HCT116 (cell line): ENCODE results near the gene FNDC11. TPM values are rescaled to one million over a fixed set of nuclear protein-coding genes. Genes with fewer than 3 reads are reported as not detected.

Source experiments
- ATAC-seq: fragments of 200-7000 bp; cut with Tn5 transposase; 2 replicates; pipeline ENCODE4 v1.9.1; 2020; ENCODE audit warnings: mild to moderate bottlenecking, moderate library complexity
- BruUV-seq: library from RNA; stranded (reverse); fragments of 400-500 nt; replicated peaks from 2 replicates; lab custom pipeline; 2021; lab: Mats Ljungman, UMichigan
- CTCF ChIA-PET: fragments of 300-600 bp; sonication (Branson Sonifier 250); formaldehyde crosslinking; loops from one replicate; lab custom pipeline; 2021; ENCODE audit warnings: antibody characterized with exemption; lab: Charles Lee
- POLR2A ChIA-PET: fragments of 300-600, 350-600 bp; sonication (Branson Sonifier 250); formaldehyde crosslinking; loops from one replicate; lab custom pipeline; 2021; ENCODE audit warnings: antibody characterized with exemption; lab: Charles Lee
- RAD21 ChIA-PET, 2 experiments: fragments of 300-600 bp; sonication (Branson Sonifier 250); formaldehyde crosslinking; loops; one replicate each; lab custom pipeline; 2023; ENCODE audit warnings: low total read pairs in 2 of 2; ENCODE audit not compliant: uncharacterized antibody in 2 of 2, unreplicated experiment in 2 of 2, low non-redundant PET in 1 of 2; lab: Charles Lee
- DNase-seq: peaks from one replicate; pipeline ENCODE4 v3.0.0-alpha.2; 2010; ENCODE audit warnings: low read depth, low spot score
- H2AFZ ChIP-seq: fragments of 200-600 bp; shearing (Covaris generic), sonication (generic); 2 replicates; pipeline ENCODE4 v1.6.1; 2017; ENCODE audit warnings: low read depth, mixed run types, mixed read lengths, antibody characterized with exemption, low read length; ENCODE audit not compliant: poor library complexity, severe bottlenecking
- H3K27ac ChIP-seq: 2 replicates; pipeline ENCODE4 v1.5.1; 2012; ENCODE audit warnings: low read depth, low read length
- H3K27me3 ChIP-seq: fragments of 200-600 bp; sonication (generic); 2 replicates; pipeline ENCODE4 v1.6.1; 2016; ENCODE audit warnings: mixed run types, low read length, mixed read lengths; ENCODE audit not compliant: insufficient read depth
- H3K36me3 ChIP-seq, 2 experiments: fragments of 200-500 bp in 1 of 2; fragments of 200-600 bp in 1 of 2; sonication (Bioruptor generic) in 1 of 2; sonication (generic) in 1 of 2; 2 replicates each; pipeline versions ENCODE4 v1.5.1 to v1.6.1; 2014 to 2016; ENCODE audit warnings: low read length in 2 of 2, inconsistent platforms in 1 of 2, mixed read lengths in 1 of 2, mixed run types in 1 of 2; ENCODE audit not compliant: insufficient read depth in 2 of 2, control insufficient read depth in 1 of 2
- H3K4me1 ChIP-seq, 2 experiments: fragments of 200-600 bp in 1 of 2; sonication (generic) in 1 of 2; 2 replicates each; pipeline versions ENCODE4 v1.5.1 to v1.6.1; 2012 to 2017; ENCODE audit warnings: low read length in 2 of 2, inconsistent platforms in 1 of 2, mild to moderate bottlenecking in 1 of 2, mixed read lengths in 1 of 2, mixed run types in 1 of 2, moderate library complexity in 1 of 2; ENCODE audit not compliant: insufficient read depth in 2 of 2, control insufficient read depth in 1 of 2
- H3K4me2 ChIP-seq: fragments of 200-600 bp; sonication (generic); 2 replicates; pipeline ENCODE4 v1.6.1; 2017; ENCODE audit warnings: mixed run types, low read length, mixed read lengths
- H3K4me3 ChIP-seq, 2 experiments: fragments of 200-600 bp in 1 of 2; sonication (generic) in 1 of 2; replicated peaks in 1 of 2; 2 replicates each; pipeline ENCODE4 v1.5.1; 2011 to 2016; ENCODE audit warnings: low read length in 2 of 2, control low read depth in 1 of 2, low read depth in 1 of 2, mild to moderate bottlenecking in 1 of 2, mixed read lengths in 1 of 2, mixed run types in 1 of 2
- H3K79me2 ChIP-seq: fragments of 200-600 bp; sonication (generic); 2 replicates; pipeline ENCODE4 v1.6.1; 2017; ENCODE audit warnings: mild to moderate bottlenecking, mixed run types, low read length, moderate library complexity, mixed read lengths; ENCODE audit not compliant: insufficient read depth
- H3K9ac ChIP-seq: fragments of 200-600 bp; sonication (generic); 2 replicates; pipeline ENCODE4 v1.6.1; 2016; ENCODE audit warnings: low read length, mixed read lengths
- H3K9me2 ChIP-seq: fragments of 200-600 bp; sonication (generic), shearing (Covaris generic); 2 replicates; pipeline ENCODE4 v1.6.1; 2017; ENCODE audit warnings: mixed run types, mild to moderate bottlenecking, moderate library complexity; ENCODE audit not compliant: insufficient read depth
- H3K9me3 ChIP-seq, 2 experiments: fragments of 200-500 bp in 1 of 2; fragments of 200-600 bp in 1 of 2; sonication (Bioruptor generic) in 1 of 2; sonication (generic) in 1 of 2; 2 replicates each; pipeline ENCODE4 v1.6.1; 2014 to 2017; ENCODE audit warnings: low read length in 2 of 2, mixed read lengths in 2 of 2, inconsistent platforms in 1 of 2, low read depth in 1 of 2, mild to moderate bottlenecking in 1 of 2, mixed run types in 1 of 2, moderate library complexity in 1 of 2; ENCODE audit not compliant: control insufficient read depth in 1 of 2, insufficient read depth in 1 of 2
- H4K20me1 ChIP-seq: fragments of 200-600 bp; sonication (generic), shearing (Covaris generic); 2 replicates; pipeline ENCODE4 v1.6.1; 2017; ENCODE audit warnings: mixed run types, mild to moderate bottlenecking, moderate library complexity; ENCODE audit not compliant: insufficient read depth
- CEBPB ChIP-seq: IDR thresholded peaks from 2 replicates; pipeline ENCODE4 v1.6.1; 2012; ENCODE audit warnings: low read depth
- CTCF ChIP-seq, 3 experiments: fragments of 200-600 bp in 1 of 3; sonication (generic) in 1 of 3; IDR thresholded peaks in 2 of 3; conservative IDR thresholded peaks in 1 of 3; 2 replicates each; pipeline ENCODE4 v1.5.1; 2012 to 2017; ENCODE audit warnings: low read depth in 2 of 3, low read length in 2 of 3, antibody characterized with exemption in 1 of 3, borderline replicate concordance in 1 of 3, control low read depth in 1 of 3, mild to moderate bottlenecking in 1 of 3, mixed read lengths in 1 of 3, mixed run types in 1 of 3, moderate library complexity in 1 of 3; ENCODE audit not compliant: insufficient read depth in 1 of 3
- EZH2 ChIP-seq: fragments of 200-600 bp; sonication (generic); IDR thresholded peaks from 2 replicates; pipeline ENCODE4 v1.6.1; 2017; ENCODE audit warnings: antibody characterized with exemption, mixed run types
- FOSL1 ChIP-seq: IDR thresholded peaks from 2 replicates; pipeline ENCODE4 v1.6.1; 2012; ENCODE audit warnings: low read depth
- MAX ChIP-seq: IDR thresholded peaks from 2 replicates; pipeline ENCODE4 v1.6.1; 2012
- POLR2A ChIP-seq: IDR thresholded peaks from 2 replicates; pipeline ENCODE4 v1.7.0; 2011; ENCODE audit warnings: borderline replicate concordance; ENCODE audit not compliant: insufficient read depth, insufficient read length; ENCODE audit errors: extremely low read depth
- SRF ChIP-seq: IDR thresholded peaks from 2 replicates; pipeline ENCODE4 v1.6.1; 2012; ENCODE audit warnings: low read depth
- YY1 ChIP-seq: IDR thresholded peaks from 2 replicates; pipeline ENCODE4 v1.6.1; 2011; ENCODE audit warnings: low read length, low read depth, moderate library complexity, mild to moderate bottlenecking; ENCODE audit not compliant: insufficient replicate concordance; ENCODE audit errors: extremely low read depth
- ZBTB33 ChIP-seq: IDR thresholded peaks from 2 replicates; pipeline ENCODE4 v1.6.1; 2011; ENCODE audit warnings: mild to moderate bottlenecking, low read length, moderate library complexity; ENCODE audit not compliant: insufficient replicate concordance; ENCODE audit errors: extremely low read depth
- ZNF274 ChIP-seq: fragments of 200-500 bp; sonication (Bioruptor generic); IDR thresholded peaks from 2 replicates; pipeline ENCODE4 v1.6.1; 2014; ENCODE audit warnings: mild to moderate bottlenecking, low read depth, low read length, inconsistent platforms
- intact Hi-C: fragments of 100-400 bp; cut with micrococcal nuclease; formaldehyde crosslinking; loops from 2 replicates; pipeline ENCODE4 v1.10.0; 2022
- total RNA-seq: library from RNA; stranded (reverse); gene quantifications from one replicate; pipeline ENCODE4 v1.2.1, GENCODE V29; 2021; ENCODE audit not compliant: unreplicated experiment
- TF ChIP-seq, protein P1 (sequence below): IDR thresholded peaks from 2 replicates; pipeline ENCODE4 v1.6.1; 2012; ENCODE audit warnings: low read depth

The FNDC11 gene
- total RNA-seq, 1 experiment from 2014 or later = 5.5 TPM

GRCh38 chr20:63590218-63591146 is 36.5 kb downstream of the FNDC11 start:
- RAD21 ChIA-PET = no interaction called here
- POLR2A ChIA-PET = no interaction called here

DNA sequence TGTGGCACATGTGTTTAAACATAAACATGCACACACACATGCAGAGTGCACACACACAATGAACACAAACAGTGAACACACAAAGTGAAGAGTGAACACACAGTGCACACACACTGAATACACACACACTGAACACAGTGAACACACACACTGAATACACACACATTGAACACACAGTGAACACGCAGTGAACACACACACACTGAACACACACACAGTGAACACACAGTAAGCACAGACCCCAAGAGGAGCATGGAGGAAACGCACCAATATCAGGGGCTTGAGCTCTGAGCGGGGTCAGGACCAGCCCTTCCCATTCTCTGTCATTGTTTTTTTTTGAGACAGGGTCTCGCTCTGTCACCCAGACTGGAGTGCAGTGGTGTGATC is 37.2 kb downstream of the FNDC11 start:
- ChIA-PET POLR2A (interaction anchor here (0.5 kb wide), 1 partner anchor 51 kb away, joined by 5 read pairs; no protein-coding TSS in a partner anchor), RAD21 (no interaction called here), CTCF (no interaction called here)
- Histone ChIP-seq H3K9me2 (no peaks in the 10 kb centered on the region), H3K9ac (no peak overlapping the region), H3K79me2 (no peaks in the 10 kb centered on the region), H3K27me3 (no peaks in the 10 kb centered on the region), H3K4me1 (peaks cover 0 to 7% of the 10 kb centered on the region in 2 experiments; a peak in 2 of 4 replicates), H3K27ac (no peak overlapping the region), H3K36me3 (no peaks in the 10 kb centered on the region), H2AFZ (no peak overlapping the region), H3K9me3 (no peaks in the 10 kb centered on the region), H3K4me3 (no peak overlapping the region), H4K20me1 (no peaks in the 10 kb centered on the region), H3K4me2 (no peak overlapping the region)
- intact Hi-C loops = no loop called here
- ATAC-seq (no peak), DNase-seq (no peak)
- no TSS peak for BruUV-seq
- TF ChIP-seq POLR2A (no peak), SRF (no peak), ZBTB33 (no peak), FOSL1 (no peak), ZNF274 (no peak), CTCF (IDR thresholded peaks at IDR 0.05 in 2 of 3, conservative IDR thresholded peaks at IDR 0.05 in 1 of 3; ENCODE audit: borderline replicate concordance in 1 of 3, insufficient read depth in 1 of 3, low read depth in 2 of 3, low read length in 2 of 3) (no peak)
- TF ChIP-seq, protein P1, sequence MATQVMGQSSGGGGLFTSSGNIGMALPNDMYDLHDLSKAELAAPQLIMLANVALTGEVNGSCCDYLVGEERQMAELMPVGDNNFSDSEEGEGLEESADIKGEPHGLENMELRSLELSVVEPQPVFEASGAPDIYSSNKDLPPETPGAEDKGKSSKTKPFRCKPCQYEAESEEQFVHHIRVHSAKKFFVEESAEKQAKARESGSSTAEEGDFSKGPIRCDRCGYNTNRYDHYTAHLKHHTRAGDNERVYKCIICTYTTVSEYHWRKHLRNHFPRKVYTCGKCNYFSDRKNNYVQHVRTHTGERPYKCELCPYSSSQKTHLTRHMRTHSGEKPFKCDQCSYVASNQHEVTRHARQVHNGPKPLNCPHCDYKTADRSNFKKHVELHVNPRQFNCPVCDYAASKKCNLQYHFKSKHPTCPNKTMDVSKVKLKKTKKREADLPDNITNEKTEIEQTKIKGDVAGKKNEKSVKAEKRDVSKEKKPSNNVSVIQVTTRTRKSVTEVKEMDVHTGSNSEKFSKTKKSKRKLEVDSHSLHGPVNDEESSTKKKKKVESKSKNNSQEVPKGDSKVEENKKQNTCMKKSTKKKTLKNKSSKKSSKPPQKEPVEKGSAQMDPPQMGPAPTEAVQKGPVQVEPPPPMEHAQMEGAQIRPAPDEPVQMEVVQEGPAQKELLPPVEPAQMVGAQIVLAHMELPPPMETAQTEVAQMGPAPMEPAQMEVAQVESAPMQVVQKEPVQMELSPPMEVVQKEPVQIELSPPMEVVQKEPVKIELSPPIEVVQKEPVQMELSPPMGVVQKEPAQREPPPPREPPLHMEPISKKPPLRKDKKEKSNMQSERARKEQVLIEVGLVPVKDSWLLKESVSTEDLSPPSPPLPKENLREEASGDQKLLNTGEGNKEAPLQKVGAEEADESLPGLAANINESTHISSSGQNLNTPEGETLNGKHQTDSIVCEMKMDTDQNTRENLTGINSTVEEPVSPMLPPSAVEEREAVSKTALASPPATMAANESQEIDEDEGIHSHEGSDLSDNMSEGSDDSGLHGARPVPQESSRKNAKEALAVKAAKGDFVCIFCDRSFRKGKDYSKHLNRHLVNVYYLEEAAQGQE = no peak

More at GRCh38 chr20:63590218-63591146, 36.5 kb downstream of the FNDC11 start:
- no peaks in the 10 kb centered on the region for H3K79me2 ChIP-seq
- CTCF ChIA-PET = no interaction called here
- no peak overlapping the region for H3K4me2 ChIP-seq
- H2AFZ ChIP-seq = no peak overlapping the region
- intact Hi-C loops = no loop called here
- H3K9ac ChIP-seq = no peak overlapping the region
- TF ChIP-seq EZH2 (no peak), CEBPB (no peak), MAX (no peak), YY1 (no peak)
- DNase-seq (no peak), ATAC-seq (no peak)
- BruUV-seq = no TSS peak
- H3K9me2 ChIP-seq = no peaks in the 10 kb centered on the region
- no peak overlapping the region for H3K4me3 ChIP-seq
- no peaks in the 10 kb centered on the region for H4K20me1 ChIP-seq
- H3K9me3 ChIP-seq = no peaks in the 10 kb centered on the region
- H3K27me3 ChIP-seq = no peaks in the 10 kb centered on the region
- H3K4me1 ChIP-seq = peaks cover 0 to 7% of the 10 kb centered on the region in 2 experiments; a peak in 2 of 4 replicates
- no peaks in the 10 kb centered on the region for H3K36me3 ChIP-seq
- H3K27ac ChIP-seq = no peak overlapping the region
